Natural killer cell (primary cell): Measurements from ENCODE around the gene MAN2C1. TPM values are rescaled to one million over a fixed set of nuclear protein-coding genes. Genes with fewer than 3 reads are reported as not detected.
"Not testable (repeated sequence)": the region's sequence is repeated elsewhere in the genome, so short reads cannot be mapped to it uniquely, and the experiment has no call there.

ENCODE experiments used
- ATAC-seq, 3 donors: fragments of 150-1000 bp in 2 of 3; fragments of 200-7000 bp in 1 of 3; cut with Tn5 transposase; 1 replicate in 1 of 3; 2 replicates in 2 of 3; pipeline ENCODE4 v1.10.0; 2021; ENCODE audit warnings: mild to moderate bottlenecking in 2 of 3, moderate library complexity in 2 of 3
- DNase-seq, 2 donors: peaks; one replicate each; pipeline versions ENCODE4 v3.0.0 to v3.0.0-alpha.2; 2013 to 2021; ENCODE audit warnings: mixed read lengths in 1 of 2
- H3K27ac ChIP-seq: one replicate; pipeline ENCODE4 v1.5.1; 2013; ENCODE audit warnings: mild to moderate bottlenecking, low read length
- H3K27me3 ChIP-seq: one replicate; pipeline ENCODE4 v1.6.1; 2013; ENCODE audit warnings: low read length; ENCODE audit not compliant: control insufficient read depth, insufficient read depth
- H3K36me3 ChIP-seq: one replicate; pipeline ENCODE4 v1.6.1; 2013; ENCODE audit warnings: low read length; ENCODE audit not compliant: control insufficient read depth, insufficient read depth
- H3K4me1 ChIP-seq: one replicate; pipeline ENCODE4 v1.6.1; 2013; ENCODE audit warnings: low read length; ENCODE audit not compliant: control insufficient read depth, insufficient read depth
- H3K4me3 ChIP-seq: one replicate; pipeline ENCODE4 v1.5.1; 2013; ENCODE audit warnings: low read length
- H3K9me3 ChIP-seq: one replicate; pipeline ENCODE4 v1.6.1; 2013; ENCODE audit warnings: low read length; ENCODE audit not compliant: control insufficient read depth, insufficient read depth
- H3K27ac Mint-ChIP-seq, 2 donors: one replicate each; pipeline ENCODE4 v1.8.0; 2022; ENCODE audit warnings: mild to moderate bottlenecking in 2 of 2, mixed read lengths in 2 of 2, moderate library complexity in 1 of 2
- H3K27me3 Mint-ChIP-seq, 2 donors: one replicate each; pipeline ENCODE4 v1.8.0; 2022; ENCODE audit warnings: low read depth in 2 of 2, mixed read lengths in 2 of 2
- H3K36me3 Mint-ChIP-seq: one replicate; pipeline ENCODE4 v1.8.0; 2022; ENCODE audit warnings: mixed read lengths
- H3K4me1 Mint-ChIP-seq, 2 donors: one replicate each; pipeline ENCODE4 v1.8.0; 2022; ENCODE audit warnings: mixed read lengths in 2 of 2
- H3K4me3 Mint-ChIP-seq: one replicate; pipeline ENCODE4 v1.8.0; 2022; ENCODE audit warnings: mild to moderate bottlenecking, moderate library complexity, mixed read lengths
- H3K9me3 Mint-ChIP-seq, 2 donors: one replicate each; pipeline ENCODE4 v1.8.0; 2022; ENCODE audit warnings: mixed read lengths in 2 of 2
- WGBS: methylation state at CpG from one replicate; pipeline ENCODE4 v1.1.7; 2013; ENCODE audit warnings: missing lambda C conversion rate; ENCODE audit not compliant: insufficient coverage; 5-methylcytosine and 5-hydroxymethylcytosine counted together
- intact Hi-C: fragments of 100-400 bp; cut with micrococcal nuclease; formaldehyde crosslinking; loops from one replicate; pipeline ENCODE4 v1.14.2; 2022
- total RNA-seq, 4 donors: library from RNA; stranded (reverse); fragments of 120-200 nt in 1 of 4; gene quantifications; one replicate each; pipeline versions ENCODE4 v1.2.3 to v1.2.4, GENCODE V29; 2013 to 2022
- TF ChIP-seq, protein P1 (sequence below): fragments of 200-600 bp; IDR thresholded peaks from one replicate; pipeline ENCODE4 v1.8.0; 2022; ENCODE audit warnings: antibody characterized with exemption

Gene MAN2C1
- total RNA-seq, 3 donors from 2014 or later (not counting 1 experiment from before 2014, with no cell fraction given), result 375 to 476 (median 385) TPM

GRCh38 chr15:75346796-75347221, 21.6 kb downstream of the MAN2C1 start, which contains the start of gene NEIL1:
Gene NEIL1, plus strand, starts transcription at chr15:75347039. Its CDS starts 1,867 bp downstream, at chr15:75348906.
- Histone ChIP-seq H3K4me1 (peaks cover 53% of the 10 kb centered on the region), H3K9me3 (peaks cover 29% of the 10 kb centered on the region), H3K4me3 (peak within 1 kb of the TSS; percentile 66), H3K36me3 (no peaks in the 10 kb centered on the region), H3K27ac (peak within 1 kb of the TSS; percentile 72), H3K27me3 (no peaks in the 10 kb centered on the region)
- TF ChIP-seq, protein P1, sequence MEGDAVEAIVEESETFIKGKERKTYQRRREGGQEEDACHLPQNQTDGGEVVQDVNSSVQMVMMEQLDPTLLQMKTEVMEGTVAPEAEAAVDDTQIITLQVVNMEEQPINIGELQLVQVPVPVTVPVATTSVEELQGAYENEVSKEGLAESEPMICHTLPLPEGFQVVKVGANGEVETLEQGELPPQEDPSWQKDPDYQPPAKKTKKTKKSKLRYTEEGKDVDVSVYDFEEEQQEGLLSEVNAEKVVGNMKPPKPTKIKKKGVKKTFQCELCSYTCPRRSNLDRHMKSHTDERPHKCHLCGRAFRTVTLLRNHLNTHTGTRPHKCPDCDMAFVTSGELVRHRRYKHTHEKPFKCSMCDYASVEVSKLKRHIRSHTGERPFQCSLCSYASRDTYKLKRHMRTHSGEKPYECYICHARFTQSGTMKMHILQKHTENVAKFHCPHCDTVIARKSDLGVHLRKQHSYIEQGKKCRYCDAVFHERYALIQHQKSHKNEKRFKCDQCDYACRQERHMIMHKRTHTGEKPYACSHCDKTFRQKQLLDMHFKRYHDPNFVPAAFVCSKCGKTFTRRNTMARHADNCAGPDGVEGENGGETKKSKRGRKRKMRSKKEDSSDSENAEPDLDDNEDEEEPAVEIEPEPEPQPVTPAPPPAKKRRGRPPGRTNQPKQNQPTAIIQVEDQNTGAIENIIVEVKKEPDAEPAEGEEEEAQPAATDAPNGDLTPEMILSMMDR, result no peak
- H3K27ac Mint-ChIP-seq, result peak within 1 kb of the TSS; percentile 95 to 97
- intact Hi-C loops, result no loop called here
- no peak for ATAC-seq
- peaks cover 2 to 8% of the 10 kb centered on the region in 2 donors for H3K9me3 Mint-ChIP-seq
- H3K36me3 Mint-ChIP-seq, result peaks cover 7% of the 10 kb centered on the region
- H3K4me3 Mint-ChIP-seq, result peak within 1 kb of the TSS; percentile 91
- 10% methylated on average over 20 of the region's 20 CpGs for WGBS
- DNase-seq, result no peak
- H3K27me3 Mint-ChIP-seq, result no peaks in the 10 kb centered on the region
- H3K4me1 Mint-ChIP-seq, result peaks cover 34 to 44% of the 10 kb centered on the region in 2 donors

GRCh38 chr15:75343953-75344352, 24.5 kb downstream of the MAN2C1 start:
- H3K27ac Mint-ChIP-seq, H3K4me3 ChIP-seq, intact Hi-C loops, ATAC-seq, DNase-seq, H3K27me3 ChIP-seq, H3K27ac ChIP-seq, H3K9me3 ChIP-seq, H3K36me3 Mint-ChIP-seq, H3K36me3 ChIP-seq, H3K9me3 Mint-ChIP-seq, H3K27me3 Mint-ChIP-seq, H3K4me3 Mint-ChIP-seq: not testable (repeated sequence)
- 69% methylated on average over 7 of the region's 8 CpGs for WGBS
- peaks cover 26% of the 10 kb centered on the region for H3K4me1 ChIP-seq
- H3K4me1 Mint-ChIP-seq, result peaks cover 13 to 20% of the 10 kb centered on the region in 2 donors

GRCh38 chr15:75342221-75342620, 26.2 kb downstream of the MAN2C1 start:
- Histone ChIP-seq H3K27ac (no peak overlapping the region), H3K9me3 (no peaks in the 10 kb centered on the region), H3K36me3 (peaks cover 5% of the 10 kb centered on the region), H3K27me3 (no peaks in the 10 kb centered on the region), H3K4me1 (peaks cover 11% of the 10 kb centered on the region), H3K4me3 (no peak overlapping the region)
- WGBS, result 95% methylated on average over 6 of the region's 6 CpGs
- Mint-ChIP-seq H3K27me3 (no peaks in the 10 kb centered on the region), H3K36me3 (no peaks in the 10 kb centered on the region), H3K27ac (no peak overlapping the region), H3K9me3 (no peaks in the 10 kb centered on the region), H3K4me1 (peaks cover 7 to 11% of the 10 kb centered on the region in 2 donors), H3K4me3 (no peak overlapping the region)
- intact Hi-C loops, result no loop called here
- TF ChIP-seq, protein P1, result no peak
- ATAC-seq (no peak), DNase-seq (no peak)

DNA sequence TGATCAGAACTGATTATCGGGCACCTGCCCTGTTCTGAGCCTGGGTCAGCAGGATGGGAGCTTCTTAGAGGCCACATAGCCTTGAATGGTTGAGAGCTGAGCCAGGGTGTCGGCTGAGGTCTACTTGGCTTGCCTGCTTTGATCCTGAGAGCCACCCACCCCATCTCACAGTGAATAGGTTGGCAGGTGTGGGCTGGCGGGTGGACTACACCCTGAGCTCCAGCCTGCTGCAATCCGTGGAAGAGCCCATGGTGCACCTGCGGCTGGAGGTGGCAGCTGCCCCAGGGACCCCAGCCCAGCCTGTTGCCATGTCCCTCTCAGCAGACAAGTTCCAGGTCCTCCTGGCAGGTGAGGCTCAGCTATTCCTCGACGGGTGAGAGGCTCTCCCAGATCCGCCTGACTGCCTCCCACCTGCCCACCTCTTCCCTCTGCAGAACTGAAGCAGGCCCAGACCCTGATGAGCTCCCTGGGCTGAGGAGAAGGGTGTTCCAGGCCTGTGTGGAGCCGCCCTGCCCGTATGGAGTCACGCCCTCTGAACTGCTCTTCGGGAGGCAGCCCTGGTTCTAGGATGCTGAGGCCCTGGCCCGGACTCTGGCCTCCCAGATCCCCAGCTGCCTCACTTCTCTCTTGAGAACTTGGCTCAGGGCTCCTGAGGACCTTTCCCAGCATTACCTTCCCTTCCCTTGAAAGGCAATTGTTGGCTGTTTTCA, 28.7 kb downstream of the MAN2C1 start:
- intact Hi-C loops, result no loop called here
- TF ChIP-seq, protein P1, result no peak
- Mint-ChIP-seq H3K27me3 (no peaks in the 10 kb centered on the region), H3K9me3 (no peaks in the 10 kb centered on the region), H3K4me3 (no peak overlapping the region), H3K36me3 (no peaks in the 10 kb centered on the region), H3K27ac (peak overlapping the region; percentile 14 to 23), H3K4me1 (peaks cover 20 to 28% of the 10 kb centered on the region in 2 donors)
- peaks cover 5% of the 10 kb centered on the region for H3K36me3 ChIP-seq
- H3K9me3 ChIP-seq, result no peaks in the 10 kb centered on the region
- no peaks in the 10 kb centered on the region for H3K27me3 ChIP-seq
- DNase-seq (no peak), ATAC-seq (no peak)
- WGBS, result 94% methylated on average over 13 of the region's 13 CpGs
- no peak overlapping the region for H3K27ac ChIP-seq
- peaks cover 16% of the 10 kb centered on the region for H3K4me1 ChIP-seq
- H3K4me3 ChIP-seq, result no peak overlapping the region
